ENCODE data around the gene RPS27. TPM values are rescaled to one million over a fixed set of nuclear protein-coding genes. Genes with fewer than 3 reads are reported as not detected.

The RPS27 gene
- total RNA-seq, 1 donor from 2014 or later, result 1,061 TPM

DNA sequence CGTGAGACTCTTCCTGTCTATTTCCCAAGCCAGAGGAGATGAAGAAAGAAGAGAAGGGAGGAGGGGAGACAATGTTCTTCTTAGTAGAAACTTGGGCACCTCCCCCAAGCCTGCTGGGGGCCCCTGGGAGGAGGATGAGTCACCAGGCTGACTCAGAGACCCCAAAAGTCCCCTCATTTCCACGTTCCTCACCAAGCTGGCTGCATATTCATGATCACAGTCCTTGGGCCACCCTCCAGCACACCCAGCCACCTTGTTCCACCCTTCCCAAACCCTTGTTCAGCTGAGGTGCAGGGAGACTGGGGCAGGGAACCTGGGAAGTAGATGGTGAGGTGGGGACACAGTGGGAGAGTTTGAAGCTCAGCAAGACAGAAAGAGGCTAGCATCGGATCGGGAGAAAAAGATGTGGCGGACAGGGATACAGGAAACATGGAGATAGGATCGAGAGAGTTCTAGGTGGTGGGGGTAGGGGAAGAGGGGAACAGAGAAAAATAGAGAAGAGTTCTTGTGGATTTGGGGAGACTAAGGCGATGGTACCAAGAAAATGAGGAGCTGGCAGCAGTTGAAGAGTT lies 5.1 kb upstream of the RPS27 start:
- Histone ChIP-seq H3K9me3 (replicated peaks) (no peaks in the 10 kb centered on the region), H3K36me3 (peaks cover 12% of the 10 kb centered on the region), H3K27me3 (ENCODE audit: low read depth) (no peaks in the 10 kb centered on the region), H3K4me1 (peaks cover 37% of the 10 kb centered on the region), H3K4me3 (peak overlapping the region; percentile 74), H3K27ac (replicated peaks) (peak overlapping the region; percentile 91)
- TF ChIP-seq, protein P1, sequence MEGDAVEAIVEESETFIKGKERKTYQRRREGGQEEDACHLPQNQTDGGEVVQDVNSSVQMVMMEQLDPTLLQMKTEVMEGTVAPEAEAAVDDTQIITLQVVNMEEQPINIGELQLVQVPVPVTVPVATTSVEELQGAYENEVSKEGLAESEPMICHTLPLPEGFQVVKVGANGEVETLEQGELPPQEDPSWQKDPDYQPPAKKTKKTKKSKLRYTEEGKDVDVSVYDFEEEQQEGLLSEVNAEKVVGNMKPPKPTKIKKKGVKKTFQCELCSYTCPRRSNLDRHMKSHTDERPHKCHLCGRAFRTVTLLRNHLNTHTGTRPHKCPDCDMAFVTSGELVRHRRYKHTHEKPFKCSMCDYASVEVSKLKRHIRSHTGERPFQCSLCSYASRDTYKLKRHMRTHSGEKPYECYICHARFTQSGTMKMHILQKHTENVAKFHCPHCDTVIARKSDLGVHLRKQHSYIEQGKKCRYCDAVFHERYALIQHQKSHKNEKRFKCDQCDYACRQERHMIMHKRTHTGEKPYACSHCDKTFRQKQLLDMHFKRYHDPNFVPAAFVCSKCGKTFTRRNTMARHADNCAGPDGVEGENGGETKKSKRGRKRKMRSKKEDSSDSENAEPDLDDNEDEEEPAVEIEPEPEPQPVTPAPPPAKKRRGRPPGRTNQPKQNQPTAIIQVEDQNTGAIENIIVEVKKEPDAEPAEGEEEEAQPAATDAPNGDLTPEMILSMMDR (IDR thresholded peaks at IDR 0.05; ENCODE audit: borderline replicate concordance), result no peak
- intact Hi-C loops (cut with micrococcal nuclease), result loop anchor here (10.0 kb wide), 2 partner anchors 191 to 311 kb away; partner anchors contain the start of genes ILF2 and NPR1
- no peak for DNase-seq

DNA sequence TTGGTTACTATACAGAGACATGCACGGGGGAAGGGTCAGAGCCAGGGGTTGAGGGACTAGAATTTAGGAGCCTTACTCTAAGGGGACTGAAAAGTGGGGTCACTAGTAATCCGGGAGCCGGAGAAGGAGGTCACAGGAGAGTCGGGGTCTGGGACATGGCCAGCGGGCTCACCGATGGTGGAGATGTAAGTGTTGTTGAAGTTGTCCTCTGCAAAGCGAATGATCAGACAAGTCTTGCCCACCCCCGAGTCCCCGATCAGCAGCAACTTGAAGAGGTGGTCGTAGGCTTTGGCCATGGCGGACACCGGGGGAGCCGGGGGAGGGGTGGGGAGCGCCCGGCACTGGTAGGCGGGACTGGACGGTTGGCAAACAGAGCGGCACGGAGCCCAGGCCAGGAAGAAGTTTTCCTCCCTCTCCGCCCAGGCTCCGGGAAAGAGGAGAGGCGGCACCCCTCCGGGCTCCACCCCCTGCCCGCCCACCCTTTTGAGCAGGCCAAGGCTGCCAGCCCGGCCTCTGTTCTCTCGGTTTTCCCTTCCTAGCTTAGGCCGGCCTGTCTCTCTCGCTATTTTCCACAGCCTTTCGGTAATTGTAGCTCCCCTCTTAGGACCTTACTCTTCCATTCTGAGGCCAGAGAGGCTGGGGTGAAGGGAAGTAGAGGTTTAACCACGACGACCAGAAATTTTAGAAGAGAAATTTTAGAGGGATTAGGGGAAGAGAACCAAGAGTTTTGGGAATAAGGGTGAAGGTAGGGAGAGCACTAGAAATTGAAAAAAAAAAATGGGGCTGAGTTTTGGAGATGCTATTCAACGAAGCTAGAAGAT lies 4.4 kb upstream of the RPS27 start, which contains the start of gene RAB13:
TSS of gene RAB13 (minus strand) at position 399 of the 821 bp plus-strand sequence. CDS start at position 296, 103 bp downstream.
- TF ChIP-seq, protein P1 (IDR thresholded peaks at IDR 0.05; ENCODE audit: borderline replicate concordance), result no peak
- Histone ChIP-seq H3K9me3 (replicated peaks) (no peaks in the 10 kb centered on the region), H3K27me3 (ENCODE audit: low read depth) (no peaks in the 10 kb centered on the region), H3K27ac (replicated peaks) (peak within 1 kb of the TSS; percentile 91), H3K4me3 (peak within 1 kb of the TSS; percentile 74), H3K36me3 (peaks cover 12% of the 10 kb centered on the region), H3K4me1 (peaks cover 43% of the 10 kb centered on the region)
- intact Hi-C loops (cut with micrococcal nuclease), result loop anchor here (10.0 kb wide), 2 partner anchors 191 to 311 kb away; partner anchors contain the start of genes ILF2 and NPR1
- DNase-seq, result peak; percentile 86

DNA sequence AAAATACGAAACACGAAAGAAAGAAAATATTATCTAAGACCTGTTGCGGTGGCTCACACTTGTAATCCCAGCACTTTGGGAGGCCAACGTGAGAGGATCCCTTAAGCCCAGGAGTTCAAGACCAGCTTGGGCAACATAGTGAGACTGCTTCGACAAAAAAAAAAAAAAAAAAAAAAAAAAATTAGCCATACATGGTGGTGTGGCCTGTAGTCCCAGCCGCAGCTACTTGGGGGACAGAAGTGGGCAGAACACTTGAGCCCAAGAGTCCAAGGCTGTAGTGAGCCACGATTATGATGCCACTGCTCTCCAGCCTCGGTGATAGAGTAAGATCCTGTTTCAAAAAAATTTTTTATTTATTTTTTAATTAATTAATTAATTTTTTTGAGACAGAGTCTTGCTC lies 2.9 kb upstream of the RPS27 start:
- peaks cover 57% of the 10 kb centered on the region for H3K4me1 ChIP-seq
- intact Hi-C loops (cut with micrococcal nuclease), result loop anchor here (10.0 kb wide), 2 partner anchors 193 to 313 kb away; partner anchors contain the start of genes ILF2 and NPR1
- H3K36me3 ChIP-seq, result peaks cover 18% of the 10 kb centered on the region
- no peaks in the 10 kb centered on the region for H3K9me3 ChIP-seq (replicated peaks)
- TF ChIP-seq, protein P1 (IDR thresholded peaks at IDR 0.05; ENCODE audit: borderline replicate concordance), result no peak
- H3K27ac ChIP-seq (replicated peaks), result no peak overlapping the region
- H3K27me3 ChIP-seq (ENCODE audit: low read depth), result no peaks in the 10 kb centered on the region
- no peak overlapping the region for H3K4me3 ChIP-seq
- no peak for DNase-seq

DNA sequence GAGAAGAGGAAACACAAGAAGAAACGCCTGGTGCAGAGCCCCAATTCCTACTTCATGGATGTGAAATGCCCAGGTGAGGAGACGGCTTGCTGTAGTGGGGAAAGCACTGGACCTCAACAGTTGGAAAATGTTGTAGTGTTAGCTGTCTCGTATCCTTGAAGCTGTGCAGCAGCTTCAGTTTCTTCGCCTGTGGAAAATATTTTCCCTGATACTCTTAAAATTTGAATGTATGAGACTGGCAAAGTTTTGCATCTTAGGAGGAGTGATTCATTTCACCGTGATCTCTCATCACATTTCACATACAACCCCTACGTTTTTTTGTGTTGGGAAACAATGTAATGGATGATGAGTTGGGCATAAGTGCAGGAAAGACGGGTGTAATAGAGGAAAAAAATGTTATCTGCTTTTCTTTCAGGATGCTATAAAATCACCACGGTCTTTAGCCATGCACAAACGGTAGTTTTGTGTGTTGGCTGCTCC lies 629 bp downstream of the RPS27 start:
- TF ChIP-seq, protein P1 (IDR thresholded peaks at IDR 0.05; ENCODE audit: borderline replicate concordance), result no peak
- H3K9me3 ChIP-seq (replicated peaks), result no peaks in the 10 kb centered on the region
- H3K4me3 ChIP-seq, result peak overlapping the region; percentile 99
- peaks cover 52% of the 10 kb centered on the region for H3K4me1 ChIP-seq
- intact Hi-C loops (cut with micrococcal nuclease), result no loop called here
- H3K27ac ChIP-seq (replicated peaks), result peak overlapping the region; percentile 98
- H3K27me3 ChIP-seq (ENCODE audit: low read depth), result no peaks in the 10 kb centered on the region
- DNase-seq, result no peak
- peaks cover 47% of the 10 kb centered on the region for H3K36me3 ChIP-seq

DNA sequence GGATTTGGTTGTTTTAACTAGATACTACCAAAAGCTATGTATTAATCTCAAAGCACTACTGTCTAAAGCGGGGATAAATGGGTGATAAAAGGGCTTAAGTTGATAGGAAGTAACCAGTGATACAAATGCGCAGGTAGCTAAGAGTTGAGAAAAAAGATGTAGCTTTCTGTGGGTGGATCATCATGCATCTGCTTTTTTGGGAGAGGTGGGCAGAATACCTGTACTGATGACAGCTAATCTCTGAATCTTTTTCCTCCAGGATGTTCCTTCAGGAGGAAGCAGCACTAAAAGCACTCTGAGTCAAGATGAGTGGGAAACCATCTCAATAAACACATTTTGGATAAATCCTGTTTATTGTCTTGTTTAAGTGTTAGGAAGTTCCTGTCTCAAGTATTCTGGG lies 1.2 kb downstream of the RPS27 start:
- Histone ChIP-seq H3K36me3 (peaks cover 48% of the 10 kb centered on the region), H3K27me3 (ENCODE audit: low read depth) (no peaks in the 10 kb centered on the region), H3K4me3 (peak overlapping the region; percentile 99), H3K4me1 (peaks cover 46% of the 10 kb centered on the region), H3K27ac (replicated peaks) (peak overlapping the region; percentile 98), H3K9me3 (replicated peaks) (no peaks in the 10 kb centered on the region)
- TF ChIP-seq, protein P1 (IDR thresholded peaks at IDR 0.05; ENCODE audit: borderline replicate concordance), result no peak
- DNase-seq, result no peak
- intact Hi-C loops (cut with micrococcal nuclease), result no loop called here
